ENCODE measurements around the gene TMEM185A.
"Not testable (repeated sequence)": the region's sequence is repeated elsewhere in the genome, so short reads cannot be mapped to it uniquely, and the experiment has no call there.

Gene TMEM185A

GRCh38 chrX:149619662-149620061 lies 11.9 kb downstream of the TMEM185A start:
- not testable (repeated sequence) for DNase-seq

GRCh38 chrX:149618871-149619270 lies 12.7 kb downstream of the TMEM185A start:
- no peak for DNase-seq

- DNase-seq, result no peak
Measured at GRCh38 chrX:149611623-149612175, 19.9 kb downstream of the TMEM185A start.

- DNase-seq, result no peak
Measured at GRCh38 chrX:149610511-149610910, 21.1 kb downstream of the TMEM185A start.

- no peak for DNase-seq
Measured at GRCh38 chrX:149607699-149608098, 23.9 kb downstream of the TMEM185A start.

GRCh38 chrX:149605248-149605885 lies 26.2 kb downstream of the TMEM185A start:
- not testable (repeated sequence) for DNase-seq

GRCh38 chrX:149598603-149599002 lies 33.0 kb downstream of the TMEM185A start:
- not testable (repeated sequence) for DNase-seq

- not testable (repeated sequence) for DNase-seq
Measured at GRCh38 chrX:149595943-149596342, 35.6 kb downstream of the TMEM185A start.

GRCh38 chrX:149595214-149595613 lies 36.4 kb downstream of the TMEM185A start, which contains the start of gene HSFX2:
Gene HSFX2, minus strand, starts transcription at chrX:149595314. Its CDS starts 614 bp downstream, at chrX:149594700.
- DNase-seq, result not testable (repeated sequence)

- DNase-seq, result not testable (repeated sequence)
Measured at GRCh38 chrX:149590993-149591392, 40.6 kb downstream of the TMEM185A start.

- not testable (repeated sequence) for DNase-seq
Measured at GRCh38 chrX:149587359-149587758, 44.2 kb downstream of the TMEM185A start, which contains the start of gene MAGEA9B. Gene MAGEA9B, minus strand, starts transcription at chrX:149587459. Its CDS starts 4,280 bp downstream, at chrX:149583179.

- DNase-seq, result not testable (repeated sequence)
Measured at GRCh38 chrX:149585631-149586030, 46.0 kb downstream of the TMEM185A start.

GRCh38 chrX:149573456-149573855 lies 58.1 kb downstream of the TMEM185A start:
- DNase-seq, result not testable (repeated sequence)

GRCh38 chrX:149572743-149573142 lies 58.8 kb downstream of the TMEM185A start:
- no peak for DNase-seq

- DNase-seq, result no peak
Measured at GRCh38 chrX:149571770-149572169, 59.8 kb downstream of the TMEM185A start.

- no peak for DNase-seq
Measured at GRCh38 chrX:149570668-149571067, 60.9 kb downstream of the TMEM185A start.

- DNase-seq, result no peak
Measured at GRCh38 chrX:149569770-149570169, 61.8 kb downstream of the TMEM185A start.

GRCh38 chrX:149568701-149569296 lies 62.8 kb downstream of the TMEM185A start:
- no peak for DNase-seq

GRCh38 chrX:149567621-149568417 lies 63.8 kb downstream of the TMEM185A start:
- no peak for DNase-seq

- DNase-seq, result no peak
Measured at GRCh38 chrX:149563359-149563758, 68.2 kb downstream of the TMEM185A start.

- DNase-seq, result not testable (repeated sequence)
Measured at GRCh38 chrX:149555251-149555650, 76.3 kb downstream of the TMEM185A start.

GRCh38 chrX:149551939-149552248 lies 79.7 kb downstream of the TMEM185A start:
- DNase-seq, result not testable (repeated sequence)

- not testable (repeated sequence) for DNase-seq
Measured at GRCh38 chrX:149551245-149551938, 80.2 kb downstream of the TMEM185A start.

All from AML-193 (cell line).